ENCODE measurements around the gene RUNX2.

The RUNX2 gene

GRCh38 chr6:45483501-45483900 is 155.4 kb downstream of the RUNX2 start:
- DNase-seq (ENCODE audit: low spot score) = no peak

GRCh38 chr6:45486736-45487135 is 158.6 kb downstream of the RUNX2 start:
- no peak for DNase-seq (ENCODE audit: low spot score)

GRCh38 chr6:45487645-45488044 is 159.5 kb downstream of the RUNX2 start:
- no peak for DNase-seq (ENCODE audit: low spot score)

GRCh38 chr6:45488269-45488668 is 160.1 kb downstream of the RUNX2 start:
- DNase-seq (ENCODE audit: low spot score) = no peak

- no peak for DNase-seq (ENCODE audit: low spot score)
Measured at GRCh38 chr6:45488889-45489288, 160.8 kb downstream of the RUNX2 start.

- no peak for DNase-seq (ENCODE audit: low spot score)
Measured at GRCh38 chr6:45491048-45491735, 163.1 kb downstream of the RUNX2 start.

GRCh38 chr6:45491874-45492273 is 163.7 kb downstream of the RUNX2 start:
- DNase-seq (ENCODE audit: low spot score) = no peak

GRCh38 chr6:45493761-45494160 is 165.6 kb downstream of the RUNX2 start:
- DNase-seq (ENCODE audit: low spot score) = no peak

- no peak for DNase-seq (ENCODE audit: low spot score)
Measured at GRCh38 chr6:45494416-45495135, 166.4 kb downstream of the RUNX2 start.

- no peak for DNase-seq (ENCODE audit: low spot score)
Measured at GRCh38 chr6:45495429-45496084, 167.4 kb downstream of the RUNX2 start.

- no peak for DNase-seq (ENCODE audit: low spot score)
Measured at GRCh38 chr6:45496085-45496433, 167.9 kb downstream of the RUNX2 start.

GRCh38 chr6:45498591-45498990 is 170.5 kb downstream of the RUNX2 start:
- no peak for DNase-seq (ENCODE audit: low spot score)

GRCh38 chr6:45500924-45501816 is 173.0 kb downstream of the RUNX2 start:
- DNase-seq (ENCODE audit: low spot score) = no peak

- DNase-seq (ENCODE audit: low spot score) = no peak
Measured at GRCh38 chr6:45502456-45502855, 174.3 kb downstream of the RUNX2 start.

GRCh38 chr6:45504947-45505346 is 176.8 kb downstream of the RUNX2 start:
- no peak for DNase-seq (ENCODE audit: low spot score)

- no peak for DNase-seq (ENCODE audit: low spot score)
Measured at GRCh38 chr6:45505470-45505869, 177.3 kb downstream of the RUNX2 start.

- no peak for DNase-seq (ENCODE audit: low spot score)
Measured at GRCh38 chr6:45507186-45507585, 179.1 kb downstream of the RUNX2 start.

- no peak for DNase-seq (ENCODE audit: low spot score)
Measured at GRCh38 chr6:45509426-45509825, 181.3 kb downstream of the RUNX2 start.

- no peak for DNase-seq (ENCODE audit: low spot score)
Measured at GRCh38 chr6:45512717-45513116, 184.6 kb downstream of the RUNX2 start.

- DNase-seq (ENCODE audit: low spot score) = no peak
Measured at GRCh38 chr6:45513213-45513618, 185.1 kb downstream of the RUNX2 start.

GRCh38 chr6:45513843-45514242 is 185.7 kb downstream of the RUNX2 start:
- DNase-seq (ENCODE audit: low spot score) = no peak

Measured in hematopoietic multipotent progenitor cell treated with erythropoietin and hydrocortisone succinate and interleukin-3 and kit ligand, for 15 days (in vitro differentiated cells).